Peyer's patch (tissue), 4 donors: ENCODE data around the gene BCL2L14.
A peak's percentile ranks its signal among the peaks of the same experiment; 100 is the strongest.

Experiments used
- CTCF ChIP-seq, 6 experiments: fragments of 450-650 bp in 4 of 6; fragments of 200-600 bp in 2 of 6; sonication (generic) in 1 of 6; IDR thresholded peaks; one replicate each; pipeline ENCODE4 v1.5.1; 2017 to 2019; ENCODE audit warnings: antibody characterized with exemption in 6 of 6, mild to moderate bottlenecking in 3 of 6, moderate library complexity in 1 of 6
- POLR2A ChIP-seq, 2 donors: fragments of 450-650 bp; IDR thresholded peaks; one replicate each; pipeline ENCODE4 v1.5.1; 2017; ENCODE audit warnings: antibody characterized with exemption in 2 of 2, mild to moderate bottlenecking in 2 of 2, moderate library complexity in 2 of 2

- TF ChIP-seq CTCF (IDR thresholded peaks at IDR 0.05) (peak in 2 of 6 experiments; percentile 20 to 28), POLR2A (IDR thresholded peaks at IDR 0.05) (peak in 1 of 2 donors; percentile 55)
Observed at GRCh38 chr12:12072064-12072760, 1.5 kb downstream of the BCL2L14 start.
